ENCODE data around the gene PFN2.

- no peak for TF ChIP-seq CTCF (IDR thresholded peaks at IDR 0.05; ENCODE audit: borderline replicate concordance, extremely low read depth, low read length, poor library complexity, severe bottlenecking)
- no peak for TF ChIP-seq EZH2 (IDR thresholded peaks at IDR 0.05; ENCODE audit: borderline replicate concordance, low read depth, low read length, severe bottlenecking)
Observed at GRCh38 chr3:149947231-149947630, 23.5 kb downstream of the PFN2 start.
